Lower leg skin (tissue), 3 donors: Measurements from ENCODE around the gene CFAP161.

Source experiments
- CTCF ChIP-seq, 3 donors: fragments of 450-650 bp; IDR thresholded peaks; one replicate each; pipeline ENCODE4 v1.5.1; 2016; ENCODE audit warnings: antibody characterized with exemption in 3 of 3, mild to moderate bottlenecking in 3 of 3, moderate library complexity in 2 of 3
- POLR2A ChIP-seq, 2 donors: fragments of 450-650 bp; IDR thresholded peaks; one replicate each; pipeline ENCODE4 v1.6.1; 2016 to 2017; ENCODE audit warnings: antibody characterized with exemption in 2 of 2, mild to moderate bottlenecking in 1 of 2, moderate library complexity in 1 of 2

DNA sequence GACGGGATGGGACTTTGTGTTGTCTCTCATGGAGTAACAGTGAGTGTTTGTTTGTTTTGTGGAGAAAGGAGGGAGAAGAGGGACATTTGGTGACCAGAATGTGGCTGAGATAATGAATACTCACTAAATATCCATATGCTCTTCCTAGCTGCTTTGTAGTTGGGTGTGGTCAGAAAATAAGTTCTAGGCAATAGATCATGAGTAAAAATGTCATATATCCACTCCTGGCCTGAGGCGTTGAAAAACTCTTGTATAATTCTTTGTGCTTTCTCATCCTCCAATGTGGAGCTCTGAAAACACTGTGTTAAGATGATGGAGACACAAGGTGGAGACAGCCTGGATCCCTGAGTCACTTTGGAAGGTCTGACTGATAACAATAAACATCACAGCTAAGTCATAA is 34.6 kb downstream of the CFAP161 start:
- no peak for TF ChIP-seq POLR2A (IDR thresholded peaks at IDR 0.05)
- TF ChIP-seq CTCF (IDR thresholded peaks at IDR 0.05): no peak
